Astrocyte (in vitro differentiated cells and primary cell): ENCODE data around the gene ACACA.

Experiments used
- EZH2 ChIP-seq: IDR thresholded peaks from 2 replicates; pipeline ENCODE4 v1.6.1; 2012; ENCODE audit warnings: mild to moderate bottlenecking, low read length, inconsistent platforms; ENCODE audit not compliant: insufficient read depth
- TF ChIP-seq, protein P1 (sequence below): IDR thresholded peaks from 2 replicates; pipeline ENCODE4 v1.5.1; 2011; ENCODE audit warnings: low read depth, mild to moderate bottlenecking, inconsistent platforms, low read length, moderate library complexity; ENCODE audit not compliant: insufficient read depth

DNA sequence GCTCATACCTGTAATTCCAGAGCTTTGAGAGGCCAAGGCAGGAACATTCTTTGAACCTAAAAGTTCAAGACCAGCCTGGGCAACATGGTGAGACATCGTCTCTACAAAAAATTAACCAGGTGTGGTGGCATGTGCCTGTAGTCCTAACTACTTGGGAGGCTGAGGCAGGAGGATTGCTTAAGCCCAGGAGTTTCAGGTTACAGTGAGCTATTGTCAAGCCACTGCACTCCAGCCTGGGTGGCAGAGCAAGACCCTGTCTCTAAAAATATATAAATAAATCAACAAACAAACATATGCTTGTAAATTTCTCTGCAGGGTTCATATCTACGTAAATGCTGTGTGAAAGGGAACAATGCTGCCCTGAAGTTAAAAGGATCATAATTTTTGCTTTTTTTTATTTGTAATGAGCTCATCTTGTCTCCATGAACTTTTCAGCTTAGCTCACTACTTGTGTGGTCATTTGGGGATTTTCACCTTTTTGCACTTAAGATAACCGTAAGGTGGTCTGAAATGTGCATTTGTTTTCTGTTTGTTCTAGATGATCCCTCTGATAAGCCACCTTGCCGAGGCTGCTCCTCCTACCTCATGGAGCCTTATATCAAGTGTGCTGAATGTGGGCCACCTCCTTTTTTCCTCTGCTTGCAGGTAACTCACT is 16.5 kb upstream of the ACACA start:
- TF ChIP-seq, protein P1, sequence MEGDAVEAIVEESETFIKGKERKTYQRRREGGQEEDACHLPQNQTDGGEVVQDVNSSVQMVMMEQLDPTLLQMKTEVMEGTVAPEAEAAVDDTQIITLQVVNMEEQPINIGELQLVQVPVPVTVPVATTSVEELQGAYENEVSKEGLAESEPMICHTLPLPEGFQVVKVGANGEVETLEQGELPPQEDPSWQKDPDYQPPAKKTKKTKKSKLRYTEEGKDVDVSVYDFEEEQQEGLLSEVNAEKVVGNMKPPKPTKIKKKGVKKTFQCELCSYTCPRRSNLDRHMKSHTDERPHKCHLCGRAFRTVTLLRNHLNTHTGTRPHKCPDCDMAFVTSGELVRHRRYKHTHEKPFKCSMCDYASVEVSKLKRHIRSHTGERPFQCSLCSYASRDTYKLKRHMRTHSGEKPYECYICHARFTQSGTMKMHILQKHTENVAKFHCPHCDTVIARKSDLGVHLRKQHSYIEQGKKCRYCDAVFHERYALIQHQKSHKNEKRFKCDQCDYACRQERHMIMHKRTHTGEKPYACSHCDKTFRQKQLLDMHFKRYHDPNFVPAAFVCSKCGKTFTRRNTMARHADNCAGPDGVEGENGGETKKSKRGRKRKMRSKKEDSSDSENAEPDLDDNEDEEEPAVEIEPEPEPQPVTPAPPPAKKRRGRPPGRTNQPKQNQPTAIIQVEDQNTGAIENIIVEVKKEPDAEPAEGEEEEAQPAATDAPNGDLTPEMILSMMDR, result no peak
- TF ChIP-seq EZH2, result no peak
